Ishikawa (cell line): ENCODE results near the gene VAX1.

ENCODE experiments used
- EP300 ChIP-seq: IDR thresholded peaks from 2 replicates; pipeline ENCODE4 v1.6.1; 2012; ENCODE audit warnings: borderline replicate concordance
- TCF12 ChIP-seq: IDR thresholded peaks from 2 replicates; pipeline ENCODE4 v1.6.1; 2012; ENCODE audit warnings: low read depth
- YY1 ChIP-seq: IDR thresholded peaks from 2 replicates; pipeline ENCODE4 v1.6.1; 2012; ENCODE audit warnings: low read depth

- no peak for TF ChIP-seq EP300
- no peak for TF ChIP-seq TCF12
- no peak for TF ChIP-seq YY1
These were observed 30.7 kb upstream of the VAX1 start for GRCh38 chr10:117168729-117169128.
